Stomach smooth muscle (tissue), 2 donors: Measurements from ENCODE around the gene PSMD14.

Experiments used
- H3K27ac ChIP-seq: one replicate; pipeline ENCODE4 v1.7.0; 2013; ENCODE audit warnings: mild to moderate bottlenecking, low read length, inconsistent platforms
- H3K27me3 ChIP-seq, 2 donors: one replicate each; pipeline ENCODE4 v1.7.0; 2013; ENCODE audit warnings: low read length in 2 of 2; ENCODE audit not compliant: insufficient read depth in 2 of 2, control insufficient read depth in 1 of 2
- H3K36me3 ChIP-seq, 2 donors: one replicate each; pipeline ENCODE4 v1.7.0; 2013; ENCODE audit warnings: low read length in 2 of 2; ENCODE audit not compliant: control insufficient read depth in 2 of 2, insufficient read depth in 2 of 2
- H3K4me1 ChIP-seq: one replicate; pipeline ENCODE4 v1.7.0; 2013; ENCODE audit warnings: low read length; ENCODE audit not compliant: control insufficient read depth, insufficient read depth
- H3K4me3 ChIP-seq, 2 donors: one replicate each; pipeline ENCODE4 v1.7.0; 2013; ENCODE audit warnings: low read length in 2 of 2
- H3K9ac ChIP-seq, 2 donors: one replicate each; pipeline ENCODE4 v1.7.0; 2013; ENCODE audit warnings: low read length in 2 of 2, mild to moderate bottlenecking in 1 of 2
- H3K9me3 ChIP-seq, 2 donors: one replicate each; pipeline ENCODE4 v1.7.0; 2013; ENCODE audit warnings: low read length in 2 of 2; ENCODE audit not compliant: control insufficient read depth in 2 of 2
- donor health status: healthy.
- donor health status: Pancreatic carcinoma.

The PSMD14 gene

GRCh38 chr2:161418715-161419637 is 110.8 kb downstream of the PSMD14 start:
- Histone ChIP-seq H3K9ac (no peak overlapping the region), H3K27me3 (peaks cover 74 to 99% of the 10 kb centered on the region in 2 donors), H3K9me3 (peaks cover 0 to 3% of the 10 kb centered on the region in 2 donors), H3K4me3 (peak overlapping the region in 1 of 2 donors; percentile 8), H3K36me3 (no peaks in the 10 kb centered on the region), H3K4me1 (peaks cover 41% of the 10 kb centered on the region), H3K27ac (no peak overlapping the region)

- Histone ChIP-seq H3K9me3 (peaks cover 0 to 3% of the 10 kb centered on the region in 2 donors), H3K4me1 (peaks cover 34% of the 10 kb centered on the region), H3K27me3 (peaks cover 76 to 99% of the 10 kb centered on the region in 2 donors), H3K9ac (no peak overlapping the region), H3K4me3 (no peak overlapping the region), H3K36me3 (no peaks in the 10 kb centered on the region), H3K27ac (no peak overlapping the region)
Measured at GRCh38 chr2:161419638-161420190, 111.5 kb downstream of the PSMD14 start.

- Histone ChIP-seq H3K9ac (no peak overlapping the region), H3K27ac (no peak overlapping the region), H3K4me1 (peaks cover 27% of the 10 kb centered on the region), H3K27me3 (peaks cover 78 to 99% of the 10 kb centered on the region in 2 donors), H3K9me3 (peaks cover 0 to 3% of the 10 kb centered on the region in 2 donors), H3K36me3 (no peaks in the 10 kb centered on the region), H3K4me3 (no peak overlapping the region)
Measured at GRCh38 chr2:161420406-161421074, 112.3 kb downstream of the PSMD14 start.

- Histone ChIP-seq H3K9me3 (peaks cover 0 to 3% of the 10 kb centered on the region in 2 donors), H3K4me1 (peaks cover 19% of the 10 kb centered on the region), H3K36me3 (no peaks in the 10 kb centered on the region), H3K4me3 (no peak overlapping the region), H3K27me3 (peaks cover 77 to 99% of the 10 kb centered on the region in 2 donors), H3K27ac (no peak overlapping the region), H3K9ac (no peak overlapping the region)
Measured at GRCh38 chr2:161421686-161422085, 113.5 kb downstream of the PSMD14 start.

- peak overlapping the region in 1 of 2 donors; percentile 61 for H3K4me3 ChIP-seq
- H3K4me1 ChIP-seq: peaks cover 17% of the 10 kb centered on the region
- H3K9ac ChIP-seq: no peak overlapping the region
- peaks cover 74 to 99% of the 10 kb centered on the region in 2 donors for H3K27me3 ChIP-seq
- H3K36me3 ChIP-seq: no peaks in the 10 kb centered on the region
- no peak overlapping the region for H3K27ac ChIP-seq
- peaks cover 0 to 3% of the 10 kb centered on the region in 2 donors for H3K9me3 ChIP-seq
Measured at GRCh38 chr2:161422816-161423403, 114.7 kb downstream of the PSMD14 start.

- peaks cover 78 to 99% of the 10 kb centered on the region in 2 donors for H3K27me3 ChIP-seq
- H3K9ac ChIP-seq: no peak overlapping the region
- peak overlapping the region in 1 of 2 donors; percentile 61 for H3K4me3 ChIP-seq
- peaks cover 15% of the 10 kb centered on the region for H3K4me1 ChIP-seq
- no peaks in the 10 kb centered on the region for H3K36me3 ChIP-seq
- H3K27ac ChIP-seq: no peak overlapping the region
- peaks cover 0 to 3% of the 10 kb centered on the region in 2 donors for H3K9me3 ChIP-seq
Measured at GRCh38 chr2:161423421-161424393, 115.5 kb downstream of the PSMD14 start.

GRCh38 chr2:161424394-161424769 is 116.2 kb downstream of the PSMD14 start:
- H3K4me3 ChIP-seq: no peak overlapping the region

GRCh38 chr2:161424891-161425727 is 116.9 kb downstream of the PSMD14 start:
- H3K9ac ChIP-seq: no peak overlapping the region
- peaks cover 71 to 95% of the 10 kb centered on the region in 2 donors for H3K27me3 ChIP-seq
- H3K36me3 ChIP-seq: no peaks in the 10 kb centered on the region
- peaks cover 0 to 3% of the 10 kb centered on the region in 2 donors for H3K9me3 ChIP-seq
- H3K4me3 ChIP-seq: no peak overlapping the region
- peaks cover 10% of the 10 kb centered on the region for H3K4me1 ChIP-seq
- H3K27ac ChIP-seq: no peak overlapping the region

More at GRCh38 chr2:161424394-161424769, 116.2 kb downstream of the PSMD14 start:
- peaks cover 10% of the 10 kb centered on the region for H3K4me1 ChIP-seq
- no peak overlapping the region for H3K27ac ChIP-seq
- peaks cover 0 to 3% of the 10 kb centered on the region in 2 donors for H3K9me3 ChIP-seq
- H3K27me3 ChIP-seq: peaks cover 73 to 99% of the 10 kb centered on the region in 2 donors
- H3K36me3 ChIP-seq: no peaks in the 10 kb centered on the region
- no peak overlapping the region for H3K9ac ChIP-seq
